Spinal cord (tissue), 10 donors: ENCODE data around the gene BATF3. TPM values are rescaled to one million over a fixed set of nuclear protein-coding genes. Genes with fewer than 3 reads are reported as not detected.
"Not testable (repeated sequence)": the region's sequence is repeated elsewhere in the genome, so short reads cannot be mapped to it uniquely, and the experiment has no call there.

ENCODE experiments used
- DNase-seq, 6 donors: peaks; one replicate each; pipeline versions ENCODE4 v3.0.0 to v3.0.0-alpha.2; 2013 to 2015; ENCODE audit warnings: low spot score in 6 of 6, low read depth in 4 of 6
- H3K27ac ChIP-seq: one replicate; pipeline ENCODE4 v1.5.1; 2013; ENCODE audit warnings: low read depth, low read length, control low read depth
- H3K27me3 ChIP-seq: one replicate; pipeline ENCODE4 v1.6.1; 2013; ENCODE audit warnings: low read length; ENCODE audit not compliant: control insufficient read depth, insufficient read depth
- H3K36me3 ChIP-seq: one replicate; pipeline ENCODE4 v1.6.1; 2013; ENCODE audit warnings: low read length; ENCODE audit not compliant: control insufficient read depth, insufficient read depth
- H3K4me1 ChIP-seq: one replicate; pipeline ENCODE4 v1.6.1; 2013; ENCODE audit warnings: low read length; ENCODE audit not compliant: control insufficient read depth, insufficient read depth
- H3K4me3 ChIP-seq: one replicate; pipeline ENCODE4 v1.5.1; 2013; ENCODE audit warnings: low read depth, low read length, control low read depth
- H3K9me3 ChIP-seq: one replicate; pipeline ENCODE4 v1.6.1; 2013; ENCODE audit warnings: low read length; ENCODE audit not compliant: control insufficient read depth, insufficient read depth
- WGBS: methylation state at CpG from one replicate; pipeline ENCODE4 v1.1.5; 2013; ENCODE audit warnings: missing lambda C conversion rate; ENCODE audit not compliant: insufficient coverage; 5-methylcytosine and 5-hydroxymethylcytosine counted together
- polyA plus RNA-seq, 2 donors: library from polyadenylated mRNA; unstranded; fragments of 120-200 nt; gene quantifications; one replicate each; pipeline ENCODE4 v1.2.1, GENCODE V29; 2013; ENCODE audit not compliant: insufficient read length in 2 of 2
- total RNA-seq, 2 donors: library from RNA; depleted of rRNA in 1 of 2; stranded (reverse); fragments of 120-200 nt in 1 of 2; fragments of >200 nt in 1 of 2; gene quantifications; one replicate each; pipeline versions ENCODE4 v1.2.3 to v1.2.4, GENCODE V29; 2013 to 2014
- donor health status: healthy.

BATF3 gene
- total and polyA plus RNA-seq, 4 donors = 2.7 to 7.2 (median 3.5) TPM

GRCh38 chr1:212643877-212644276 lies 55.8 kb downstream of the BATF3 start:
- no peaks in the 10 kb centered on the region for H3K4me1 ChIP-seq
- H3K9me3 ChIP-seq = no peaks in the 10 kb centered on the region
- no peak overlapping the region for H3K4me3 ChIP-seq
- no peak overlapping the region for H3K27ac ChIP-seq
- peaks cover 3% of the 10 kb centered on the region for H3K27me3 ChIP-seq
- H3K36me3 ChIP-seq = no peaks in the 10 kb centered on the region
- no peak for DNase-seq
- 86% methylated on average over 2 of the region's 2 CpGs for WGBS

- Histone ChIP-seq H3K9me3 (no peaks in the 10 kb centered on the region), H3K27ac (no peak overlapping the region), H3K27me3 (peaks cover 3% of the 10 kb centered on the region), H3K4me3 (no peak overlapping the region), H3K36me3 (no peaks in the 10 kb centered on the region), H3K4me1 (peaks cover 3% of the 10 kb centered on the region)
- no CpG with 5 or more reads among the region's 1 CpG for WGBS
- DNase-seq = no peak
Measured at GRCh38 chr1:212641956-212642355, 57.7 kb downstream of the BATF3 start.

- Histone ChIP-seq H3K4me1 (peaks cover 20% of the 10 kb centered on the region), H3K4me3 (no peak overlapping the region), H3K27ac (no peak overlapping the region), H3K27me3 (peaks cover 3% of the 10 kb centered on the region), H3K9me3 (no peaks in the 10 kb centered on the region), H3K36me3 (no peaks in the 10 kb centered on the region)
- no peak for DNase-seq
- no CpG with 5 or more reads among the region's 3 CpGs for WGBS
Measured at GRCh38 chr1:212640223-212640878, 59.3 kb downstream of the BATF3 start.

DNA sequence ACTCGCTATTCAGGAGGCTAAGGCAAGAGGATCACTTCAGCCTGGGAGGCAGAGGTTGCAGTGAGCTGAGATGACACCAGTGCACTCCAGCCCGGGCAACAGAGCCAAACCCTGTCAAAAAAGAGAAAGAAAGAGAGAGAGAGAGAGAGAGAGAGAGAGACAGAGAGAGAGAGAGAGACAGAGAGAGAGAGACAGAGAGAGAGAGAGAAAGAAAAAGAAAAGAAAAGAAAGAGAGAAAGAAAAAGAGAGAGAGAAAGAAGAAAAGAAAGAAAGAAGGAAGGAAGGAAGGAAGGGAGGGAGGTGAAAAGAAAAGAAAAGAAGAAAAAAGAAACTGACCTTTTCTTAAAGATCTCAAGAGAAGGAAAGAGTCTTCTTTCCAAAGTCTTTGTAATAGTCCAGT lies 60.1 kb downstream of the BATF3 start:
- H3K27ac ChIP-seq = not testable (repeated sequence)

GRCh38 chr1:212638492-212639151 lies 61.0 kb downstream of the BATF3 start:
- no peaks in the 10 kb centered on the region for H3K9me3 ChIP-seq
- peaks cover 3% of the 10 kb centered on the region for H3K27me3 ChIP-seq
- WGBS = 55% methylated on average over 1 of the region's 4 CpGs
- peaks cover 21% of the 10 kb centered on the region for H3K4me1 ChIP-seq
- no peak overlapping the region for H3K27ac ChIP-seq
- peak in 1 of 6 donors; percentile 60 for DNase-seq
- H3K36me3 ChIP-seq = no peaks in the 10 kb centered on the region
- H3K4me3 ChIP-seq = no peak overlapping the region

More for the DNA sequence above, 60.1 kb downstream of the BATF3 start:
- H3K9me3 ChIP-seq, DNase-seq, H3K36me3 ChIP-seq, H3K4me3 ChIP-seq, H3K27me3 ChIP-seq: not testable (repeated sequence)
- WGBS = 80% methylated on average over 1 of the region's 2 CpGs
- H3K4me1 ChIP-seq = peaks cover 21% of the 10 kb centered on the region

DNA sequence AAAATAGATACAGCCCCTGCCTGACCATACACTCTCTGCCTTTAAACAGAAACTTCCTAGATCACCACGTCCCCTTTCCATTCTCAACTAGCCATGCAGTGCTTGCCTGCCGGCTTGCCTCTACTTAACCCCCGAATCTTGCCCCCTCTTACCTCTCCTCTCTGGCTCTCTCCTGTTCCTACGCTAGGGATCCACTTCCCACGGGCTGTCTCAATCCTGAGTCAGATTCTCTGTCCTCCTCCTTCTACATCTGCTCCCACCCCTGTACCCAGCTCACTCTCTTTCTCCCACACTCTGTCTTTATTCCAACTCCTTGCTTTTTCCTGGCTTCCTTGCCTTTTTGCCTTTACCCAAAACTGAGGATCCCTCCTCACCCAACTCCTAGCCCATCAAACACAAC lies 61.7 kb downstream of the BATF3 start:
- no peak overlapping the region for H3K4me3 ChIP-seq
- H3K27ac ChIP-seq = no peak overlapping the region
- no peaks in the 10 kb centered on the region for H3K36me3 ChIP-seq
- peaks cover 21% of the 10 kb centered on the region for H3K4me1 ChIP-seq
- no peaks in the 10 kb centered on the region for H3K9me3 ChIP-seq
- WGBS = 80% methylated on average over 5 of the region's 5 CpGs
- no peak for DNase-seq
- H3K27me3 ChIP-seq = peaks cover 3% of the 10 kb centered on the region

Other genes starting within 250 kb of the BATF3 start
- 10 to 100 TPM in 1 of 2 donors, 1 to 10 TPM in 1; 6.0 to 18.3 TPM for gene ATF3, start 91.1 kb downstream of the BATF3 start, total RNA-seq
- gene ATF3, start 91.1 kb downstream of the BATF3 start, polyA plus RNA-seq = 1 to 10 TPM; 5.3 to 5.9 TPM
- 10 to 100 TPM; 51.8 to 72.4 TPM for gene NSL1, start 91.9 kb upstream of the BATF3 start, total RNA-seq
- 10 to 100 TPM; 41.4 to 48.3 TPM for gene NSL1, start 91.9 kb upstream of the BATF3 start, polyA plus RNA-seq
- 10 to 100 TPM; 20.4 to 23.4 TPM for gene TATDN3, start 92.1 kb upstream of the BATF3 start, total RNA-seq
- gene TATDN3, start 92.1 kb upstream of the BATF3 start, polyA plus RNA-seq = 10 to 100 TPM; 19.1 to 24.7 TPM
- gene SPATA45, start 147.8 kb upstream of the BATF3 start, total RNA-seq = 1 to 10 TPM; 1.3 to 4.7 TPM
- 1 to 10 TPM in 1 of 2 donors, under 1 TPM in 1; 0.52 to 1.1 TPM for gene SPATA45, start 147.8 kb upstream of the BATF3 start, polyA plus RNA-seq
- 10 to 100 TPM; 15.2 to 30.5 TPM for gene FLVCR1, start 158.4 kb upstream of the BATF3 start, total RNA-seq
- gene FLVCR1, start 158.4 kb upstream of the BATF3 start, polyA plus RNA-seq = 10 to 100 TPM; 16.5 to 22.2 TPM